Parathyroid adenoma (tissue), 2 donors: ENCODE data around the gene RPL10A.
A peak's percentile ranks its signal among the peaks of the same experiment; 100 is the strongest.

Source experiments
- H2AFZ ChIP-seq: fragments of 300-600 bp; sonication (generic); one replicate; pipeline ENCODE4 v1.7.0; 2017; ENCODE audit warnings: antibody characterized with exemption, mild to moderate bottlenecking
- H3K27ac ChIP-seq: fragments of 300-600 bp; sonication (generic); one replicate; pipeline ENCODE4 v1.7.0; 2017
- H3K27me3 ChIP-seq: fragments of 300-600 bp; sonication (generic); one replicate; pipeline ENCODE4 v1.7.0; 2017; ENCODE audit warnings: low read length; ENCODE audit not compliant: control insufficient read depth, insufficient read depth
- H3K36me3 ChIP-seq: fragments of 300-600 bp; sonication (generic); one replicate; pipeline ENCODE4 v1.7.0; 2017; ENCODE audit warnings: low read length; ENCODE audit not compliant: control insufficient read depth, insufficient read depth
- H3K4me1 ChIP-seq: fragments of 300-600 bp; sonication (generic); one replicate; pipeline ENCODE4 v1.7.0; 2017; ENCODE audit warnings: control low read depth
- H3K4me2 ChIP-seq: fragments of 300-600 bp; sonication (generic); one replicate; pipeline ENCODE4 v1.7.0; 2017; ENCODE audit warnings: low read length
- H3K4me3 ChIP-seq: fragments of 300-600 bp; sonication (generic); one replicate; pipeline ENCODE4 v1.7.0; 2017; ENCODE audit warnings: low read depth, low read length
- H3K79me2 ChIP-seq: fragments of 300-600 bp; sonication (generic); one replicate; pipeline ENCODE4 v1.7.0; 2017; ENCODE audit warnings: control low read depth
- H3K9ac ChIP-seq: fragments of 300-600 bp; sonication (generic); one replicate; pipeline ENCODE4 v1.7.0; 2017; ENCODE audit warnings: mild to moderate bottlenecking
- H3K9me3 ChIP-seq: fragments of 300-600 bp; sonication (generic); one replicate; pipeline ENCODE4 v1.7.0; 2017; ENCODE audit warnings: low read length; ENCODE audit not compliant: control insufficient read depth
- CTCF ChIP-seq: fragments of 300-600 bp; sonication (generic); IDR thresholded peaks from one replicate; pipeline ENCODE4 v1.7.0; 2017; ENCODE audit warnings: antibody characterized with exemption, mild to moderate bottlenecking
- donor health status: primary hyperparathyroidism.

RPL10A gene

DNA sequence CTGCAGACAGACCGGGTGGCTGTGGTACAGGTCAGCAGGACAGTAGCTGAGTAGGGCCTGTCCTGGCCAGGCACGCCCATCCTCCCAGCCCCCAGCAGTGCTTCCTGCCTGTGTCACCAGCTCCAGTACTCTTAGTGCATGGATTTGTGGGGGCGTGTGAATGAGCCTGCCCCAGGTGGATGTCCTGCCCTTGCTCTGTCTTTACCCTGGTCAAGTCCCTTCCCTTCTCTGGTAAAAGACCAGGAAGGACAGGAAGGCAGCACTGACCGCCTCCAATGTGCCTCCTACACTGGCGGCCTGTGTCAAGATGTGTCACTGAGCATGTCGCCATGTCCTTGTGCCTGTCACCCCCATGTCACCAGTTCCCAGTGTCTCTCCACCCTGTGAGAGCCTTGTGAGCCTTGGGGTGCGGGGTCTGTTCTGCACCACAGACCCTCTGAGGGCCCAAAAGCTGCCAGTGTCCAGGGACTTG, 16.8 kb downstream of the RPL10A start:
- no peak overlapping the region for H2AFZ ChIP-seq
- H3K27ac ChIP-seq: no peak overlapping the region

DNA sequence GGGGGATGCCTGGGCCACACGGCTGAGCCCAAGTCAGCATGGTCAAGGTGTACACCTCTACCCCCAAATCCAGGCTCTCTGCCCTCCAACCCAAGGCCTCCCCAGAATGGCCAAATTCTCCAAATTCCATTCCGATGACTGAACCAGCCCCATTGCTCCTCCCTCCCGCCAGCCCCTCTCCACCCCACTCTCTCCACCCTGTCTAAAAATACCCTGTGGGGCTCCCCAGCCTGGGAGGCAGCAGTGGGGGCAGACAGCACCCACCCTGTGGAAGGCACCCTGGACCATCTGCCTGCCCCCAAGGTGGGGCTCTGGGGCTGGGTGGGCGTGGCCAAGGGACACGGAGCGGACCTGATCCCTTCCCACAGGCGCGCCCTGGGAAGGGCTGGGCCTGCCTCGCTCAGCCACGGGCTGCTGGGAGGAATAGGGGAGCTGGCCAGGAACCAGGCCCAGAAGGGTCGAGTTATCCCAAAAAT, 17.2 kb downstream of the RPL10A start:
- H3K4me3 ChIP-seq: peak overlapping the region; percentile 25
- H3K27ac ChIP-seq: peak overlapping the region; percentile 83
- H3K9me3 ChIP-seq: no peaks in the 10 kb centered on the region
- peak overlapping the region; percentile 55 for H3K4me2 ChIP-seq
- no peak overlapping the region for H3K9ac ChIP-seq
- no peaks in the 10 kb centered on the region for H3K36me3 ChIP-seq
- no peaks in the 10 kb centered on the region for H3K79me2 ChIP-seq
- peak overlapping the region; percentile 78 for H2AFZ ChIP-seq
- no peaks in the 10 kb centered on the region for H3K27me3 ChIP-seq
- no peak for TF ChIP-seq CTCF
- H3K4me1 ChIP-seq: peaks cover 26% of the 10 kb centered on the region

More for the DNA sequence above, 16.8 kb downstream of the RPL10A start:
- Histone ChIP-seq H3K4me2 (no peak overlapping the region), H3K4me3 (no peak overlapping the region), H3K9ac (no peak overlapping the region), H3K9me3 (no peaks in the 10 kb centered on the region), H3K4me1 (peaks cover 24% of the 10 kb centered on the region), H3K27me3 (no peaks in the 10 kb centered on the region), H3K36me3 (no peaks in the 10 kb centered on the region), H3K79me2 (no peaks in the 10 kb centered on the region)
- no peak for TF ChIP-seq CTCF

DNA sequence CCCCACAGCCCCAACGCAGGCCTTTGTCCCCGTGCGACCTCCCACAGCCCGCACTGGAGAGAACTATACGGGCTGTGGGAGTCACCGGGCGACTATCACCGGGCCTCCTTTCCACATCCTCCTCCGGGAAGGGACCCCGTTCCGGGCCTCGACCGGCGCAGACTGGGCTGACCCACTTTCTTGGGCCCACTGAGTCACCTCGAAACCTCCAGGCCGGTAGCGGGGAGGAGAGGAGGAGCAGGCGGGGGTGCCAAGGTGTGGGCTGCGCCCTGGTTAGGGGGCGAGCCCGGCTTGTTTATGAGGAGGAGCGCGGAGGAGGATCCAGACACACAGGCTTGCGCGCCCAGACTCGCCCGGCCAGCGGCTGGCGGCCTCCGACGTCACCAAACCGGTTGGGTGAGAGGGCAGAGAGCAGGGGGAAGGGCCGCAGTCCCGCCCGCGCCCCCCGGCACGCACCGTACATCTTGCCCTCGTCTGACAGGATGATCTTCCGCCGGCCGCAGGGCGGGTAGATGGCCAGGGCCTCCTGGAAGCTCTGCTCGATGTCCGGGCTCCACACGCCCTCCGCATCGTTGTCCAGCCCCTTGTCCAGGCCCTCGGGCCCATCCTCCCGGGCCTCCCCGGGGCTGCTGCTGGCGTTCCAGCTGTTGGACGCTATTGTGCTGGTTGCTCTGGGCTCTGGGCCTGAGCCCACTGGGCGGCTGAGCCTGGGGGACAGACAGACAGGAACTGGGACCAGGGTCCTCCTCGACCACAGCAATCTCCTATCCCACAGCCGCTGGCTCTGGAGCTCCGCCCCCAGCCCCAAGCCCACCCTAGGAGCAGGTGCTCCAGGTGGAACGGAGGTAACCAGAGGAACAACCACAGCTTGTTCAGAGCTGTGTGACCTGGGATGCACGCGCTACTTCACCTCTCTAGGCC, 18.1 kb downstream of the RPL10A start:
- no peak for TF ChIP-seq CTCF
- no peaks in the 10 kb centered on the region for H3K27me3 ChIP-seq
- peak overlapping the region; percentile 25 for H3K4me3 ChIP-seq
- no peaks in the 10 kb centered on the region for H3K9me3 ChIP-seq
- H3K36me3 ChIP-seq: no peaks in the 10 kb centered on the region
- no peak overlapping the region for H3K9ac ChIP-seq
- H3K4me1 ChIP-seq: peaks cover 33% of the 10 kb centered on the region
- H2AFZ ChIP-seq: peak overlapping the region; percentile 78
- H3K4me2 ChIP-seq: peak overlapping the region; percentile 55
- no peaks in the 10 kb centered on the region for H3K79me2 ChIP-seq
- H3K27ac ChIP-seq: peak overlapping the region; percentile 83

- H3K4me1 ChIP-seq: peaks cover 49% of the 10 kb centered on the region
- H3K9ac ChIP-seq: no peak overlapping the region
Measured at GRCh38 chr6:35487658-35488516, 19.7 kb downstream of the RPL10A start.

More at GRCh38 chr6:35487658-35488516, 19.7 kb downstream of the RPL10A start:
- TF ChIP-seq CTCF: no peak
- Histone ChIP-seq H3K27me3 (no peaks in the 10 kb centered on the region), H3K27ac (peak overlapping the region; percentile 58), H3K36me3 (no peaks in the 10 kb centered on the region), H3K9me3 (no peaks in the 10 kb centered on the region), H3K4me2 (no peak overlapping the region), H3K4me3 (no peak overlapping the region), H3K79me2 (no peaks in the 10 kb centered on the region), H2AFZ (no peak overlapping the region)
